ENCODE results near the gene PACRG.

DNA sequence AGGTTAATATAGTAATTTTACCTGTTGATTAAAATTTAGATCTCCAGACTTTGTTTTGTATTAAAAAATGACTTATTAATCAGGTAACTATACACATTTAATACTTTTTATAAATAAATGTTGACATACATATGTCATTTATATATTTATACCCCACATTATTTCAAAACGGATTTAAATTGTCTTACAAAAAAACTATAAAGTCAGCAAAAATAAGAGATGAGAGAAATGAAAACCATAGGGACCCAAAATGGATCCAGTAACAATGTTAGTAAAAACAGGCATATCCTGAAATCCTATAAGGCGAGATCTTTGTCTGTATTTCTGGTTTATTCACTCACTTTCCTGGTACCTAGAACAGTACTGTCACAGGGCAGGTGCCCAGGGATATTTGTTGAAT lies 91.5 kb downstream of the PACRG start:
- TF ChIP-seq GATA2 (IDR thresholded peaks at IDR 0.05; ENCODE audit: insufficient read depth, insufficient read length, low read depth, low read length) (no peak), JUN (IDR thresholded peaks at IDR 0.05; ENCODE audit: borderline replicate concordance, insufficient read depth, insufficient read length, low read depth) (no peak), POLR2AphosphoS5 (IDR thresholded peaks at IDR 0.05; ENCODE audit: insufficient read depth, low read depth, low read length) (no peak), POLR2A (IDR thresholded peaks at IDR 0.05; ENCODE audit: low read depth, low read length) (no peak), MYC (IDR thresholded peaks at IDR 0.05; ENCODE audit: low read depth, low read length) (no peak), EZH2 (IDR thresholded peaks at IDR 0.05; ENCODE audit: borderline replicate concordance, low read depth, low read length, severe bottlenecking) (no peak)
- TF ChIP-seq, protein P1, sequence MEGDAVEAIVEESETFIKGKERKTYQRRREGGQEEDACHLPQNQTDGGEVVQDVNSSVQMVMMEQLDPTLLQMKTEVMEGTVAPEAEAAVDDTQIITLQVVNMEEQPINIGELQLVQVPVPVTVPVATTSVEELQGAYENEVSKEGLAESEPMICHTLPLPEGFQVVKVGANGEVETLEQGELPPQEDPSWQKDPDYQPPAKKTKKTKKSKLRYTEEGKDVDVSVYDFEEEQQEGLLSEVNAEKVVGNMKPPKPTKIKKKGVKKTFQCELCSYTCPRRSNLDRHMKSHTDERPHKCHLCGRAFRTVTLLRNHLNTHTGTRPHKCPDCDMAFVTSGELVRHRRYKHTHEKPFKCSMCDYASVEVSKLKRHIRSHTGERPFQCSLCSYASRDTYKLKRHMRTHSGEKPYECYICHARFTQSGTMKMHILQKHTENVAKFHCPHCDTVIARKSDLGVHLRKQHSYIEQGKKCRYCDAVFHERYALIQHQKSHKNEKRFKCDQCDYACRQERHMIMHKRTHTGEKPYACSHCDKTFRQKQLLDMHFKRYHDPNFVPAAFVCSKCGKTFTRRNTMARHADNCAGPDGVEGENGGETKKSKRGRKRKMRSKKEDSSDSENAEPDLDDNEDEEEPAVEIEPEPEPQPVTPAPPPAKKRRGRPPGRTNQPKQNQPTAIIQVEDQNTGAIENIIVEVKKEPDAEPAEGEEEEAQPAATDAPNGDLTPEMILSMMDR (IDR thresholded peaks at IDR 0.05; ENCODE audit: extremely low read depth in 1 of 2, insufficient read depth in 1 of 2, low read depth in 1 of 2, low read length in 2 of 2): no peak
- TF ChIP-seq, protein P2, sequence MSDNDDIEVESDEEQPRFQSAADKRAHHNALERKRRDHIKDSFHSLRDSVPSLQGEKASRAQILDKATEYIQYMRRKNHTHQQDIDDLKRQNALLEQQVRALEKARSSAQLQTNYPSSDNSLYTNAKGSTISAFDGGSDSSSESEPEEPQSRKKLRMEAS (IDR thresholded peaks at IDR 0.05; ENCODE audit: insufficient read depth, insufficient read length): no peak
